HG03060 (cell line): Measurements from ENCODE around the gene MAP3K14.

Experiments used
- ATAC-seq: cut with Tn5 transposase; IDR thresholded peaks from one replicate; pipeline ENCODE4 v1.9.1; 2021; ENCODE audit warnings: low read depth, moderate number of reproducible peaks; ENCODE audit not compliant: unreplicated experiment

The MAP3K14 gene

GRCh38 chr17:45241328-45242028 lies 75.3 kb downstream of the MAP3K14 start:
- no peak for ATAC-seq

GRCh38 chr17:45240905-45241327 lies 75.9 kb downstream of the MAP3K14 start:
- no peak for ATAC-seq

DNA sequence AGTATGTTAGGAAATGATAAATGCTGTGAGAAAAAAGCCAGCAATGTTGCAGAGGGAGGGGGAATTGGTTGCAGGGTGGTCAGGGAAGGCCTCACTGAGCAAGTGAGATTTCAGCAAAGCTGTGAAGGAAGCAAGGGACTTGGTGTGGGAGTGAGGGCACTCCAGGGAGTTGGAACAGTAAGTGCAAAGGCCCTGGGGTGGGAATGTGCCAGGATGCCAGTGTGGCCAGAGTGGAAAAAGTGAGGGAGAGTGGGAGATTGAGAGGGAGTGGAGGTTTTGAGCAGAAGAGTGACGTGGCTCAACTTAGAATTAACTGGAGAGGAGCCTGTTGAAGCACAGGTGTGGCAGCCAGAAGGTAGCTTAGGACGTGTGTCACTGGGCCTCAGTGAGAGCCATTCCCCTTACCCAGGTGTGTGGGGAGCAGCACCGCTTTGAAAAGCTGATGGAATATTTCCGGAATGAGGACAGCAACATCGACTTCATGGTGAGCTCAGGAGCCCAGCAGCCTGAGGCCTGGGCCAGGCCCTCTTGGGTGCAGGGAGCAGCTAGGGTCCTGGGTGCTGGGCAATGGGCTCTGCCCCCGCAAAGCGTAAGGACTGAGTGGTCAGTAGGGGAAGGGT lies 78.6 kb downstream of the MAP3K14 start:
- ATAC-seq = no peak

GRCh38 chr17:45237686-45238085 lies 79.1 kb downstream of the MAP3K14 start:
- no peak for ATAC-seq

DNA sequence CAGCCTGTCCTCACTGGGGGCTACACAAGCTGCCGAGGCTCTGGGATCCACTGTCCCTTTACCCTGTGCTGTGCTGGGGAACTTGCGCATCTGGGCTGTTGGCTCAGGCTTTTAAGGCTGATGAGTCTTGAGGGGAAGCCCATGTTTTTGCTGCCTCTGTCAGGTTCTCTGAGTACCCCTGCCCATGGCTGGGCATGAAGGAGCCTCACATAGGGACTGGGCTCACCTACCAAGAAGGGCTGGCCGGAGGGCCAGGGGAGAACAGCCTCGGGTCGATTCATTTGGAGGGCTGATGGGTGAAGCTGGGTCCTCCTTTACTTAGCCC lies 80.6 kb downstream of the MAP3K14 start:
- ATAC-seq = no peak

DNA sequence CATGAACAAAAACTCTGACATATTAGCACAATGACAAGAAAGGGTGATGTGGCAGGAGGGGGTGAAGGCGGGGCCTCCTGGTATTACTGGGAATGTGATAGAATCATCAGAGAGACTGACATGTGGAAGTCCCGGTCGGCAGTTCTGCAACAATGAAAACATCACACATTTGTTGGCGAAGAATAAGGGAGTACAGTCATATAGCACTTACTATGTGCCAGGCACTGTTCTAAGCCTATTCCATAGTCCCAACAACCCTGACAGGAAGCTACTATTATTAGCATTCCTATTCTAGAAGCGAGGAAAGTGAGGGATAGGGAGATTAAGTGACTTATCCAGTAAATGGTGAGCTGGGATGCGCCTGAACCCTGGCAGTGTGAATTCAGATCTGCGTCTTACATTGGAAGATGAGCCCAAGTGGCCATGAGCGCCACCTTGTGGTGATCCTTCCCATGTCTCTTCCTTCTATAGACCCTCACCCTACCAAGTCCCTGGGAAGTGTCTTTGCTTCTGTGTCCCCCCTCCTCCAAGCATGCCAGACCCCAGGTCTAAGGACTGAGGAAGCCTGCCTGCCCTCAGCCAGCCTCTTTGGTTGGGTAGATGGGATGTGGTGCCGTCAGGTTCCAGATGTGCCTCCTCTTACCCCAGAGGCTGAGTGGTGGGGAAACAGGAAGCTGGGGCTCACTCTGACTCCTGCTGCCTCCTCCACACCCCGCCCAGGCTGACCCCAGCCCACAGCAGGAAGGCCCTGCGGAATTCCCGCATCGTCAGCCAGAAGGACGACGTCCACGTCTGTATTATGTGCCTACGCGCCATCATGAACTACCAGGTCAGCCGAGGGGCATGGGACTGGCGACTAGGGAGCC lies 81.2 kb downstream of the MAP3K14 start:
- ATAC-seq = no peak

DNA sequence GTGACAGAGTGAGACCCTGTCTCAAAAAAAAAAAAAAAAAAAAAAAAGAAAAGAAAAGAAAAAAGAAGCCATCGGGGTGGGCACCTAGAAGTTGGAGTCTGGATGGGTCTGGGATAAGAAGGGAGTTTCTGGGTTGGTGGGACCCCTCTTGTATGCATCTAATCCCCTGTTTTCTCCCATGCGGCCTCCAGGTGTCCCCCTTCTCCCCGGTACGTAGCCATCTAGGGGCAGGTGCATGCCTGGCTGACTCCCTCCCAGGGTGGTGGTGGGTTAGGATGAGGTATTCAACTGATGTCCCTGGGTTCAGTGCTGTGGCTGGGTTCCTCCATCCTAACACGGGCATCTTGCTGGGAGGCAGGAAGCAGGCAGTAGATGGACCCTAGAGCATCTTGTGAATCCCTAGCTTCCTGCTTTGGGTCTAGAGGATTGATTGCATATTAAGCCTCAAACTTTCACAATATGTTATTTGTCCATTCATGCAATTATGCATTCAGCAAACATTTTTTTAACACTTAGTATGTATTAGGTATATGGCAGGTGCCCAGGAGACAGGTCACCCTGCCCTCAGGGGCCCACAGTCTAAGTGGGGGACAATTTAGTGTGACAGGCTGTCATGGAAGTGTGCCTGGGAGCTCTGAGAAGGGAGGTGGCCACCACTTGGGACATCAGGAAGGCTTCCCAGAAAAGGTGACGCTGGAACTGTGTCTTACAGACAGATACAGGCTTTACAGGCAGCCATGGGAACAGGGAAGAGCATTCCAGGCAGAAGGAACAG lies 82.0 kb downstream of the MAP3K14 start:
- no peak for ATAC-seq

DNA sequence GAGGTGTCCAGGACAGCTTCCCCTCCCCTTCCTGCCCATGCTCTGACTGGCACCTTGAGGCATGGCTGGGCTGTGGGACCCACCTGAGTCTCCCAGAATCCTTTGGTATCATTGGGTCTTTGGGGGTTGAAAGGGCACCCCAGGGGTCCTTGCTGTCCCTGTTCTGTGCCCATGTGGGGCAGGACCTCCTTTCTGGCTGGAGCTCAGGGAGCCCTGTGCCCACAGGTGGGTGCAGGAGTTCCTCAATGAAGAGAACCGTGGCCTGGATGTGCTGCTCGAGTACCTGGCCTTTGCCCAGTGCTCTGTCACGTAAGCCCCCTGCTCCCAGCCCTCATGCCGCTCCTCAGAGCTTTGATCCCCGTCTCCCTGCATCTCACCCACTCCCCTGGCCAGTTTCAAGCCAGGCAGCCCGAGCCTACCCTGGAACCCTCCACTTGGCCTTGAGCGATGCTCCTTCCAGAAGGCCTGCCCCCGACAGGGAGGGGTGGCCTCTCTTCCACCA lies 83.3 kb downstream of the MAP3K14 start:
- ATAC-seq = no peak

DNA sequence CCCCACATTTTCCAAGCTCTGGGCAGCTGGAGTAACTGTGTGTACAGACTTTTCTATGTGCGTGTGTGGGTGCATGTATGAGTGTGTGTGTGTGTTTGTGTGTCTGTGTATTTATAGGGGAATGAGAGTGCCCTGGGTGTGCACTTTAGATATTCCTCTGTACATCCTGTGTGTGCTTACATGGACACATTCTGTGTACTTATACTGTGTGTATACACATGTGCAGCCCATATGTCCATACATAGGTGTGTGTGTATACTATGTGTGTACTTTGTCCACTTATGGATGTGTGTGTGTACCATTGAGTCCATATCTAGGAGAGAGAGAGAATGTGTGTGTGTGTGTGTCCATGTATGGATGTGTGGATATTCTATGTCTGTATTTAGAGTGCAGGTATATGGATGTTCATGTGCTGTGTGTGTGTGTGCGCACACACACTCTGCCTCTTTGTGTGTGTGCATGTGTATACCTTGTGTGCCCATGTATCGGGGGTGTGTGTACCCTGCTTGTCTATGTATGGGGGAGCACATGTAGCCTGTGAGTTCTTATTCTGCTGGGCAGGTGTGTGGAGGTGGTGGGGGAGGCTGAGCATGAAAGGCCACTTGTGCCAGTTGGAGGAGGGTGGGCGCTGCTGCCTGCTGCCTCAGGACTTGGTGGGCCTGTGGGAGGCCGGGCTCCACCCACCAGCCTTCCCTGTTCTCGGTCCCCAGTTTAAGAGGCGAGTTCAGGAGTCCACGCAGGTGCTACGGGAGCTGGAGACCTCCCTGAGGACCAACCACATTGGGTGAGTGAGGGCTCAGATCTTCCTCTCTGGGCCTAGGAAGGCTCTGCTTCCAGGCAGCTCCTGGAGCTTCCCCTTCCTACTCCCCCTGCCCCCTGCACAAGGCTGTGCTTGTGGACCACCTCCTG lies 84.1 kb downstream of the MAP3K14 start:
- ATAC-seq = no peak

- ATAC-seq = no peak
Measured at GRCh38 chr17:45231481-45232116, 85.2 kb downstream of the MAP3K14 start.

- no peak for ATAC-seq
Measured at GRCh38 chr17:45230787-45231480, 85.9 kb downstream of the MAP3K14 start.

GRCh38 chr17:45230410-45230786 lies 86.4 kb downstream of the MAP3K14 start:
- no peak for ATAC-seq

- ATAC-seq = no peak
Measured at GRCh38 chr17:45229681-45230409, 87.0 kb downstream of the MAP3K14 start.

DNA sequence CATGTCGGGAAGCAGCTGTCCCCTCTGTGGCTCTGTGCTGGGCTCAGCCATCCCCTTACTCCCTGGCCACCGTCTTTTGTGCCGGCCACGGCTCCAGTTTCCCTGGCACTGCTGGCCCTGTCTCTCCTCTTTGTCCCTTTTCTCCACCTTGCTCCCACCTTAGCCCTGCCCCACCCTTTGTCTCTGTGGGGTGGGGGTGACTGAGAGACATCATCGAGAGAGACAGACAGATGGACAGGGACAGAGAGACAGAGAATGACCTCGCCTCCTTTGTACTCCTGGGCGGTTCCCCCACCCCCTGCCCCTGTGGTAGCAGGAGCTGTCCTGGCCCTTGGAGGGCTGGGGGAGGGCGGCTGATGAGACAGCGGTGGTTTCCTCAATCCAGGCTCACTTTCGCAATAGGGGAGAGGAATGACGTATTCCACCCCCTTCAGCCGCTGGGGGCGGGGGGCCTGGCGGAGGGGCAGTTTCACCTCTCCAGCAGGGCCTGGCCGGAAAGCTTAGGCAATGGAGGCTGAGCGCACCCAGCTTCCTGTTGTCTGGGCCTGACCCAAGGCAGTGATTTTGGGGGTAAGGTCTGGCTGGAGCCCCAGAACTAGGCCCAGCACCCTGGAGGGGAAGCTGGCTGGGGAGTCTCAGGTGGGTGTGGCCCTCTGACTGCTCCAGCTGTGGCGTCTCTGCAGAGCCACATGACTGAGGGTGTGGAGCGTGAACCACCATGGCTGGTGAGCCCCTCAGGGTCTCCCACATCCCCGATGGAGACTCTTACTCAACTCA lies 87.9 kb downstream of the MAP3K14 start:
- ATAC-seq = no peak

DNA sequence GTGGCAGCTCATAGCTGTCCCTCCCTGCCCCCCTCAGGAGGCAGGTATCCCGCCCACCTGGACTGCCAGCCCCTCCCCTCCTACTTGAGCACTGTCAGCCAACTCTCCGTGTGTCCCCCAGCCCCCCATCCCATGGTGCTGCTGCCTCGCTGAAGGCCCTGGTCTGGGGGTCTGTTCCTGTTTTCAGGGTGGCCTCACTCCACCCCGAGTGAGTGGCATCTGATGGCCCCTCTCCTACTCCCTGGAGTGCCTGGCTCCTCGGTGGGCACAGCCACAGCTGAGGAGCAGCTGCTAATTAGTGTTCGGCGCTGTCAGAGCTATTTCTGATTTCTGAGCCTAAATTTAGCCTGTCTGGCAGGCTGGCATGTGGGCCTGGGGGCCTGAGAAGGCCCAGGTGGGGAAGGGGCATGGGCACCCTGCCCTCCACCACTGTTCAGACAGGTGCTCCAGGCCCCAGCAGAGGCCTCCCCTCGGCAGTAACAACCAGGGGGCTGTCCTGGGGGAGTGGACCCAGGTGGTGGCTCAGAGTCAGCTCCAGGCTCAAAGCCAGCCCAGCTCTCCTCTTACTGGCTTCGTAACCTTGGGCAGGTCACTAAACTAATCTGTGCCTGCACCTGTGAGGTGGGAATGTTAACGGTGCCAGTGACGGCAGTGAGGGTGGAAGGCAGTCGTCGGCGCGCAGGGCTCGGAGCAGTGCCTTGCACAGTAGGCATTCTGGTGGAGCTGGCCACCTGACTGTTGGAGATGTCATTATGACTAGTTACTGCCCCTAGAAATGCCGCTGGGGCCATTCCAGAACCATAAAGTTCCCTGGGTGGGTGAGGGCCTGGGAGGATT lies 88.7 kb downstream of the MAP3K14 start:
- ATAC-seq = no peak
